Fibroblast of lung (primary cell): Measurements from ENCODE around the gene GPRC5C. TPM values are rescaled to one million over a fixed set of nuclear protein-coding genes. Genes with fewer than 3 reads are reported as not detected.
A peak's percentile ranks its signal among the peaks of the same experiment; 100 is the strongest.

Experiments used
- DNase-seq, 2 donors: peaks; one replicate each; pipeline versions ENCODE4 v3.0.0 to v3.0.0-alpha.2; 2010; ENCODE audit warnings: low read depth in 2 of 2
- H2AFZ ChIP-seq: 2 replicates; pipeline ENCODE4 v1.5.1; 2012; ENCODE audit warnings: low read length, control low read depth, inconsistent platforms
- H3K27ac ChIP-seq: 2 replicates; pipeline ENCODE4 v1.5.1; 2011; ENCODE audit warnings: low read length, control low read depth; ENCODE audit not compliant: insufficient read depth
- H3K27me3 ChIP-seq: 2 replicates; pipeline ENCODE4 v1.5.1; 2011; ENCODE audit warnings: mild to moderate bottlenecking, low read length; ENCODE audit not compliant: control insufficient read depth, insufficient read depth
- H3K36me3 ChIP-seq: 2 replicates; pipeline ENCODE4 v1.5.1; 2011; ENCODE audit warnings: low read length; ENCODE audit not compliant: control insufficient read depth, insufficient read depth
- H3K4me1 ChIP-seq: 2 replicates; pipeline ENCODE4 v1.5.1; 2011; ENCODE audit warnings: low read length; ENCODE audit not compliant: control insufficient read depth, insufficient read depth; ENCODE audit errors: extremely low read depth
- H3K4me2 ChIP-seq: 2 replicates; pipeline ENCODE4 v1.5.1; 2011; ENCODE audit warnings: low read length, control low read depth; ENCODE audit not compliant: insufficient read depth; ENCODE audit errors: extremely low read depth
- H3K4me3 ChIP-seq, 4 experiments: fragments of 200-600 bp in 1 of 4; sonication (generic) in 1 of 4; replicated peaks in 1 of 4; 2 replicates each; pipeline ENCODE4 v1.5.1; 2011 to 2016; ENCODE audit warnings: low read length in 4 of 4, low read depth in 3 of 4, mild to moderate bottlenecking in 3 of 4, control low read depth in 2 of 4, inconsistent platforms in 1 of 4, mixed read lengths in 1 of 4; ENCODE audit not compliant: insufficient read depth in 1 of 4; ENCODE audit errors: control extremely low read depth in 1 of 4
- H3K79me2 ChIP-seq: 2 replicates; pipeline ENCODE4 v1.5.1; 2012; ENCODE audit warnings: mild to moderate bottlenecking, low read length, inconsistent platforms; ENCODE audit not compliant: control insufficient read depth, insufficient read depth
- H3K9ac ChIP-seq: 2 replicates; pipeline ENCODE4 v1.5.1; 2011; ENCODE audit warnings: mild to moderate bottlenecking, low read length, control low read depth; ENCODE audit not compliant: insufficient read depth
- H3K9me3 ChIP-seq: 2 replicates; pipeline ENCODE4 v1.5.1; 2012; ENCODE audit warnings: low read depth, low read length; ENCODE audit not compliant: control insufficient read depth, insufficient read depth
- H4K20me1 ChIP-seq: 2 replicates; pipeline ENCODE4 v1.5.1; 2011; ENCODE audit warnings: low read length; ENCODE audit not compliant: control insufficient read depth, insufficient read depth; ENCODE audit errors: extremely low read depth
- EZH2 ChIP-seq: IDR thresholded peaks from 2 replicates; pipeline ENCODE4 v1.5.1; 2012; ENCODE audit warnings: low read length, control low read depth, mild to moderate bottlenecking; ENCODE audit errors: missing control alignments
- polyA plus RNA-seq, 2 donors: library from polyadenylated mRNA; depleted of rRNA in 1 of 2; stranded (reverse) in 1 of 2; unstranded in 1 of 2; fragments of >200 nt; gene quantifications; 2 replicates each; pipeline ENCODE4 v1.2.1, GENCODE V29; 2011 to 2012; ENCODE audit warnings: missing spikeins in 1 of 2
- total RNA-seq: library from RNA; depleted of rRNA; stranded (reverse); fragments of >200 nt; gene quantifications from 2 replicates; pipeline ENCODE4 v1.2.1, GENCODE V29; 2014
- TF ChIP-seq, protein P1 (sequence below), 2 donors: IDR thresholded peaks in 1 of 2; conservative IDR thresholded peaks in 1 of 2; 1 replicate in 1 of 2; 2 replicates in 1 of 2; pipeline ENCODE4 v1.5.1; 2011 to 2012; ENCODE audit warnings: low read length in 2 of 2, control low read depth in 1 of 2, inconsistent platforms in 1 of 2, low read depth in 1 of 2, mild to moderate bottlenecking in 1 of 2

The GPRC5C gene
- total and polyA plus RNA-seq, 2 donors (not counting 1 experiment from before 2014, with no cell fraction given), result 0.11 to 1.5 TPM

- H3K36me3 ChIP-seq, result no peaks in the 10 kb centered on the region
- no peak overlapping the region for H3K27ac ChIP-seq
- no peaks in the 10 kb centered on the region for H3K4me1 ChIP-seq
- no peak overlapping the region for H3K4me3 ChIP-seq
- no peak overlapping the region for H3K4me2 ChIP-seq
- H4K20me1 ChIP-seq, result no peaks in the 10 kb centered on the region
- no peak overlapping the region for H2AFZ ChIP-seq
- H3K27me3 ChIP-seq, result no peaks in the 10 kb centered on the region
- H3K79me2 ChIP-seq, result no peaks in the 10 kb centered on the region
- no peak overlapping the region for H3K9ac ChIP-seq
- DNase-seq, result no peak
- TF ChIP-seq, protein P1, sequence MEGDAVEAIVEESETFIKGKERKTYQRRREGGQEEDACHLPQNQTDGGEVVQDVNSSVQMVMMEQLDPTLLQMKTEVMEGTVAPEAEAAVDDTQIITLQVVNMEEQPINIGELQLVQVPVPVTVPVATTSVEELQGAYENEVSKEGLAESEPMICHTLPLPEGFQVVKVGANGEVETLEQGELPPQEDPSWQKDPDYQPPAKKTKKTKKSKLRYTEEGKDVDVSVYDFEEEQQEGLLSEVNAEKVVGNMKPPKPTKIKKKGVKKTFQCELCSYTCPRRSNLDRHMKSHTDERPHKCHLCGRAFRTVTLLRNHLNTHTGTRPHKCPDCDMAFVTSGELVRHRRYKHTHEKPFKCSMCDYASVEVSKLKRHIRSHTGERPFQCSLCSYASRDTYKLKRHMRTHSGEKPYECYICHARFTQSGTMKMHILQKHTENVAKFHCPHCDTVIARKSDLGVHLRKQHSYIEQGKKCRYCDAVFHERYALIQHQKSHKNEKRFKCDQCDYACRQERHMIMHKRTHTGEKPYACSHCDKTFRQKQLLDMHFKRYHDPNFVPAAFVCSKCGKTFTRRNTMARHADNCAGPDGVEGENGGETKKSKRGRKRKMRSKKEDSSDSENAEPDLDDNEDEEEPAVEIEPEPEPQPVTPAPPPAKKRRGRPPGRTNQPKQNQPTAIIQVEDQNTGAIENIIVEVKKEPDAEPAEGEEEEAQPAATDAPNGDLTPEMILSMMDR (conservative IDR thresholded peaks at IDR 0.05 in 1 of 2, IDR thresholded peaks at IDR 0.05 in 1 of 2; ENCODE audit: low read depth in 1 of 2, low read length in 2 of 2), result no peak
- no peak for TF ChIP-seq EZH2
- no peaks in the 10 kb centered on the region for H3K9me3 ChIP-seq
These were observed 17.4 kb upstream of the GPRC5C start for GRCh38 chr17:74414510-74414909.

- no peak overlapping the region for H3K27ac ChIP-seq
- no peaks in the 10 kb centered on the region for H3K9me3 ChIP-seq
- no peaks in the 10 kb centered on the region for H4K20me1 ChIP-seq
- no peaks in the 10 kb centered on the region for H3K79me2 ChIP-seq
- no peaks in the 10 kb centered on the region for H3K4me1 ChIP-seq
- TF ChIP-seq, protein P1 (conservative IDR thresholded peaks at IDR 0.05 in 1 of 2, IDR thresholded peaks at IDR 0.05 in 1 of 2; ENCODE audit: low read depth in 1 of 2, low read length in 2 of 2), result no peak
- TF ChIP-seq EZH2, result no peak
- no peak overlapping the region for H3K4me3 ChIP-seq
- no peak overlapping the region for H2AFZ ChIP-seq
- H3K36me3 ChIP-seq, result no peaks in the 10 kb centered on the region
- no peak overlapping the region for H3K9ac ChIP-seq
- no peaks in the 10 kb centered on the region for H3K27me3 ChIP-seq
- no peak for DNase-seq
- H3K4me2 ChIP-seq, result no peak overlapping the region
These were observed 16.1 kb upstream of the GPRC5C start for GRCh38 chr17:74415608-74416396.

DNA sequence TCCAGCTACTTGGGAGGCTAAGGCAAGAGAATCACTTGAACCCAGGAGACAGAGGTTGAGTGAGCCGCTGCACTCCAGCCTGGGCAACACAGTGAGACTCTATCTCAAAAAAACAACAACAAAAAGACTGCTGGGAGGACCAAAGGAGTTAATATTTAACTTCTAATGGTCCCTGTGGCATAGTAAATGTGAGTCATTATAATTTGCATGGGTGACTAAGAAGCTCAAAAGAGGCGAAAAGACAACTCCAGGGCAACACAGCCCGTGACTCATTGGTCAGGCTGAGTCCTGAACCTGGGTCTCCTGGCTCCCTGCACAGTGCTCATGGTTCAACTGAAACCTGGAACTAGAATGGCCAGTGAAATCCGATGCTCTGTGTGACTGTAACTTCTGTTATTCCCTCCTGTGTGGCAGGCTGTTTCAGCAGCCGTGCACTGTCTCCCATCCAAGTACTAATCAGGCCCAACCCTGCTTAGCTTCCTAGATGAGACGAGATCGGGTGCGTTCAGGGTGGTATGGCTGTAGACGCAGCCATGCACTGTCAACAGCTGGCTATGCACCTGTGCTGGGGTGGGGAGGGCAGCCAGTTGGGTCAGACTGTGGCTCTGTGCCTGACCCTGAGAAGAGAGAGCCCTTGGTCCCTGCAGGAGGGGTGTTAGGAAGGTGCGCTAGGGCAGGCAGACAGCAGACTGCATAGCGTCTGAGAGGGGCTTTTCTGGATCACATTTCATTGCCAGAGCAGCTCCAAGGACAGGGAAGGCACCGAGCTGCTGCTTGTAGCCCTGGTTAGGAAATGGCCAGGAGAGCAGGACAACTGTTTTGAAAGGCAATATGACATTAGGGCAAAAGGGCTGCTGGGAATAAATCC is 14.5 kb upstream of the GPRC5C start:
- H3K36me3 ChIP-seq, result no peaks in the 10 kb centered on the region
- H4K20me1 ChIP-seq, result no peaks in the 10 kb centered on the region
- H2AFZ ChIP-seq, result no peak overlapping the region
- TF ChIP-seq, protein P1 (conservative IDR thresholded peaks at IDR 0.05 in 1 of 2, IDR thresholded peaks at IDR 0.05 in 1 of 2; ENCODE audit: low read depth in 1 of 2, low read length in 2 of 2), result no peak
- TF ChIP-seq EZH2, result no peak
- peak in 1 of 2 donors; percentile 73 for DNase-seq
- no peak overlapping the region for H3K4me2 ChIP-seq
- H3K79me2 ChIP-seq, result no peaks in the 10 kb centered on the region
- no peaks in the 10 kb centered on the region for H3K27me3 ChIP-seq
- no peak overlapping the region for H3K4me3 ChIP-seq
- no peak overlapping the region for H3K9ac ChIP-seq
- no peaks in the 10 kb centered on the region for H3K4me1 ChIP-seq
- no peaks in the 10 kb centered on the region for H3K9me3 ChIP-seq
- H3K27ac ChIP-seq, result no peak overlapping the region
